Measurements from ENCODE around the gene MYO1G. TPM values are rescaled to one million over a fixed set of nuclear protein-coding genes. Genes with fewer than 3 reads are reported as not detected.

Gene MYO1G
- total RNA-seq, 1 donor from 2014 or later: 0.54 TPM

DNA sequence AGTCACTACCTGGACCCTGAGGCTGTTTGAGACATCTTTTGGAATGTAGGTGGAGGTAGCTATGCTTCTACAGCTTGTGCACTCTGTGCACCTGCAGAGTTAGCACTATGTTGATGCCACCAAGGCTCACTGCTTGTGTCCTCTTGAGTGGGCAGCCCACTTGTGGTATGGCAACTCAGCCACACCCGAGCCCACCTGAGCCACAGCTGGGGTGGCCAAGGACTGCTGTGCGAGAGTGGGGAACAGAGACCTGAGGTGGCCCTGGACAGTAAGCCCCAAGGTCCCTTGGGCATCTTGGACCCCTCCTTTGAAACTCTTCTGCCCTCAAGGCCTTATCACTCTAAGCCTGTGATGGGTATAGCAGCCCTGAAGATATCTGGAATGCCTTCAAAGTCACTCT lies 25.7 kb downstream of the MYO1G start:
- Mint-ChIP-seq H3K27ac (ENCODE audit: unreplicated experiment) (no peak overlapping the region), H3K4me1 (ENCODE audit: low read depth, unreplicated experiment) (peaks cover 15% of the 10 kb centered on the region), H3K27me3 (ENCODE audit: unreplicated experiment) (peaks cover 1% of the 10 kb centered on the region), H3K9me3 (ENCODE audit: unreplicated experiment) (peaks cover 6% of the 10 kb centered on the region), H3K36me3 (ENCODE audit: unreplicated experiment) (no peaks in the 10 kb centered on the region), H3K4me3 (ENCODE audit: unreplicated experiment) (no peak overlapping the region)
- DNase-seq: no peak
- TF ChIP-seq, protein P1, sequence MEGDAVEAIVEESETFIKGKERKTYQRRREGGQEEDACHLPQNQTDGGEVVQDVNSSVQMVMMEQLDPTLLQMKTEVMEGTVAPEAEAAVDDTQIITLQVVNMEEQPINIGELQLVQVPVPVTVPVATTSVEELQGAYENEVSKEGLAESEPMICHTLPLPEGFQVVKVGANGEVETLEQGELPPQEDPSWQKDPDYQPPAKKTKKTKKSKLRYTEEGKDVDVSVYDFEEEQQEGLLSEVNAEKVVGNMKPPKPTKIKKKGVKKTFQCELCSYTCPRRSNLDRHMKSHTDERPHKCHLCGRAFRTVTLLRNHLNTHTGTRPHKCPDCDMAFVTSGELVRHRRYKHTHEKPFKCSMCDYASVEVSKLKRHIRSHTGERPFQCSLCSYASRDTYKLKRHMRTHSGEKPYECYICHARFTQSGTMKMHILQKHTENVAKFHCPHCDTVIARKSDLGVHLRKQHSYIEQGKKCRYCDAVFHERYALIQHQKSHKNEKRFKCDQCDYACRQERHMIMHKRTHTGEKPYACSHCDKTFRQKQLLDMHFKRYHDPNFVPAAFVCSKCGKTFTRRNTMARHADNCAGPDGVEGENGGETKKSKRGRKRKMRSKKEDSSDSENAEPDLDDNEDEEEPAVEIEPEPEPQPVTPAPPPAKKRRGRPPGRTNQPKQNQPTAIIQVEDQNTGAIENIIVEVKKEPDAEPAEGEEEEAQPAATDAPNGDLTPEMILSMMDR (IDR thresholded peaks at IDR 0.05; ENCODE audit: partially characterized antibody, unreplicated experiment): no peak

- TF ChIP-seq, protein P1 (IDR thresholded peaks at IDR 0.05; ENCODE audit: partially characterized antibody, unreplicated experiment): no peak
- DNase-seq: no peak
- Mint-ChIP-seq H3K27ac (ENCODE audit: unreplicated experiment) (no peak overlapping the region), H3K36me3 (ENCODE audit: unreplicated experiment) (no peaks in the 10 kb centered on the region), H3K4me3 (ENCODE audit: unreplicated experiment) (no peak overlapping the region), H3K27me3 (ENCODE audit: unreplicated experiment) (peaks cover 1% of the 10 kb centered on the region), H3K9me3 (ENCODE audit: unreplicated experiment) (no peaks in the 10 kb centered on the region), H3K4me1 (ENCODE audit: low read depth, unreplicated experiment) (no peaks in the 10 kb centered on the region)
Observed at GRCh38 chr7:44949303-44949702, 29.5 kb downstream of the MYO1G start.

DNA sequence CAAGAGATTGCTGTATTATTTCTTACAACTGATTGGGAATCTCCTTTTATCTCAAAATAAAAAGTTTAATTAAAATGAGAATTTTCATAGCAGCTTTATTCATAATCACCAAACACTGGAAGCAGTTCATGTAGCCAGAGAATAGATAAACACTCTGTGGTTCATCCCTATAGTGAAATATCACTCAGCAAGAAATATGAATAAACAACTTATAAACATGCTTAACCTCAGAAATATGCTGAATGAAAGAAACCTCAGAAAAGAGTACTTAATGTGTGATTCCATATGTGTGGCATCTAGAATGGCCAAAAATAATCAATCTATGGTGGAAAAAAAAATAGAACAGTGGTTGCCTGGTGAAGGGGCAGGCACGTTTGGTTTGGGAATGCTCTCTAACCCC lies 33.3 kb downstream of the MYO1G start:
- DNase-seq: no peak
- H3K9me3 Mint-ChIP-seq (ENCODE audit: unreplicated experiment): no peaks in the 10 kb centered on the region
- TF ChIP-seq, protein P1 (IDR thresholded peaks at IDR 0.05; ENCODE audit: partially characterized antibody, unreplicated experiment): no peak
- peaks cover 1% of the 10 kb centered on the region for H3K27me3 Mint-ChIP-seq (ENCODE audit: unreplicated experiment)
- H3K27ac Mint-ChIP-seq (ENCODE audit: unreplicated experiment): no peak overlapping the region
- no peak overlapping the region for H3K4me3 Mint-ChIP-seq (ENCODE audit: unreplicated experiment)
- no peaks in the 10 kb centered on the region for H3K4me1 Mint-ChIP-seq (ENCODE audit: low read depth, unreplicated experiment)
- no peaks in the 10 kb centered on the region for H3K36me3 Mint-ChIP-seq (ENCODE audit: unreplicated experiment)

- H3K4me1 Mint-ChIP-seq (ENCODE audit: low read depth, unreplicated experiment): no peaks in the 10 kb centered on the region
- no peaks in the 10 kb centered on the region for H3K36me3 Mint-ChIP-seq (ENCODE audit: unreplicated experiment)
- no peak for DNase-seq
- no peaks in the 10 kb centered on the region for H3K9me3 Mint-ChIP-seq (ENCODE audit: unreplicated experiment)
- no peaks in the 10 kb centered on the region for H3K27me3 Mint-ChIP-seq (ENCODE audit: unreplicated experiment)
- TF ChIP-seq, protein P1 (IDR thresholded peaks at IDR 0.05; ENCODE audit: partially characterized antibody, unreplicated experiment): no peak
- H3K4me3 Mint-ChIP-seq (ENCODE audit: unreplicated experiment): no peak overlapping the region
- H3K27ac Mint-ChIP-seq (ENCODE audit: unreplicated experiment): no peak overlapping the region
Observed at GRCh38 chr7:44944821-44945220, 34.0 kb downstream of the MYO1G start.

- no peaks in the 10 kb centered on the region for H3K36me3 Mint-ChIP-seq (ENCODE audit: unreplicated experiment)
- H3K4me1 Mint-ChIP-seq (ENCODE audit: low read depth, unreplicated experiment): no peaks in the 10 kb centered on the region
- DNase-seq: no peak
- TF ChIP-seq, protein P1 (IDR thresholded peaks at IDR 0.05; ENCODE audit: partially characterized antibody, unreplicated experiment): no peak
- H3K9me3 Mint-ChIP-seq (ENCODE audit: unreplicated experiment): no peaks in the 10 kb centered on the region
- no peak overlapping the region for H3K4me3 Mint-ChIP-seq (ENCODE audit: unreplicated experiment)
- no peak overlapping the region for H3K27ac Mint-ChIP-seq (ENCODE audit: unreplicated experiment)
- H3K27me3 Mint-ChIP-seq (ENCODE audit: unreplicated experiment): no peaks in the 10 kb centered on the region
Observed at GRCh38 chr7:44943631-44944030, 35.2 kb downstream of the MYO1G start.
